Upper lobe of left lung (tissue), 4 donors: Measurements from ENCODE around the gene ITPKB.

ENCODE experiments used
- EP300 ChIP-seq, 4 donors: sonication (generic); formaldehyde crosslinking; IDR thresholded peaks; one replicate each; pipeline ENCODE4 v1.5.1; 2017; ENCODE audit warnings: antibody characterized with exemption in 4 of 4, control low read depth in 2 of 4
- POLR2A ChIP-seq, 4 donors: fragments of 450-650 bp; IDR thresholded peaks; one replicate each; pipeline ENCODE4 v1.5.1; 2016 to 2017; ENCODE audit warnings: antibody characterized with exemption in 4 of 4, mild to moderate bottlenecking in 2 of 4
- POLR2AphosphoS5 ChIP-seq, 2 donors: sonication (generic); formaldehyde crosslinking; IDR thresholded peaks; one replicate each; pipeline ENCODE4 v1.5.1; 2017; ENCODE audit warnings: antibody characterized with exemption in 2 of 2
- TF ChIP-seq, protein P1 (sequence below), 6 experiments: fragments of 450-650 bp in 4 of 6; fragments of 200-600 bp in 2 of 6; sonication (generic) in 2 of 6; IDR thresholded peaks; one replicate each; pipeline ENCODE4 v1.5.1; 2016 to 2019; ENCODE audit warnings: antibody characterized with exemption in 6 of 6

DNA sequence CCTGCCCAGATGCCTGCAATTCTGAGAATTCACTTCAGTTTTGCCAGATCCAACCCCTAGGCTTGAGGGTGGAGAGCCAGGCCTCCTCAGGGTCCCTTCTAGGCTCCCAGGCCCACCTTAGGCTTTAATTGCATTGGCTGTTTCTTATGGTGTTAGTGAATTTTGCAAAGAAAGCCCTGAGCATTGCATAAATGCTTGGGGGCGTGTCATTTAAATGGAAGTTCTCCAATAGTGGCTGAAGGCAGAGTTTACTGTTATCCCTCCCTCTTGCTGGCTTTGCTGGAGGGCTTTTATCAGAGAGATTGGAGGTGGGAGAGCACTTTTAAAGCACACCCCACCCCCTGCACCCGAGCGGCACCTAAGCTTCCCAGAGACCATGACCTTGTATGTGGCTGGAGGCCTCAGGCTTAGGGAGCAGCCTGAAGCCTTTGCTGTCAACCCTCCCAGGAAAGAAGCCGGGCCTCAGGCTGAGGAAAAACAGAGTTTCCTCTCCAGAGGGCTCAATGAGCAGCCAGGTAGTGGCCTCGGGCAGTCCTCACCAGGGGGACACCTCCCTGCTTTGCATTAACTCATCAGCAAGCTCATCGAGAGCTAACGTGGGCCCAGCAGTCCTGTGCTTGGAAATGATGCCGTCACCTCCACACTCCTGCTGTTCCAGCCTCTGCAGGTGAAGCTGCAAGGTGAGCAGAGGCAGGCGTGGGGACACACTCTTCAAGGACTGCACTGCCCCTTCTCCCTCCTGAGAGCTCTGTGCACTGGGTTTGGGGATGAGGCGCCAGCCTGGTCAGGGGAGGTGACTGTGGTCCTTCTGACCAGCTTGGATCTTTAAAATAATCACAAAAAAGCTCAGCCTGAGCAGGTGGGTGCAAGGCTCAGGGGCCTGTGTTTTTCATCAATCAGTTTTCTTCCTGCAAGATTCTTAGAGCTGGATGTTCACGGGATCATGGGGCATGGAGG lies 132.5 kb downstream of the ITPKB start:
- TF ChIP-seq POLR2A (IDR thresholded peaks at IDR 0.05), result no peak
- TF ChIP-seq, protein P1, sequence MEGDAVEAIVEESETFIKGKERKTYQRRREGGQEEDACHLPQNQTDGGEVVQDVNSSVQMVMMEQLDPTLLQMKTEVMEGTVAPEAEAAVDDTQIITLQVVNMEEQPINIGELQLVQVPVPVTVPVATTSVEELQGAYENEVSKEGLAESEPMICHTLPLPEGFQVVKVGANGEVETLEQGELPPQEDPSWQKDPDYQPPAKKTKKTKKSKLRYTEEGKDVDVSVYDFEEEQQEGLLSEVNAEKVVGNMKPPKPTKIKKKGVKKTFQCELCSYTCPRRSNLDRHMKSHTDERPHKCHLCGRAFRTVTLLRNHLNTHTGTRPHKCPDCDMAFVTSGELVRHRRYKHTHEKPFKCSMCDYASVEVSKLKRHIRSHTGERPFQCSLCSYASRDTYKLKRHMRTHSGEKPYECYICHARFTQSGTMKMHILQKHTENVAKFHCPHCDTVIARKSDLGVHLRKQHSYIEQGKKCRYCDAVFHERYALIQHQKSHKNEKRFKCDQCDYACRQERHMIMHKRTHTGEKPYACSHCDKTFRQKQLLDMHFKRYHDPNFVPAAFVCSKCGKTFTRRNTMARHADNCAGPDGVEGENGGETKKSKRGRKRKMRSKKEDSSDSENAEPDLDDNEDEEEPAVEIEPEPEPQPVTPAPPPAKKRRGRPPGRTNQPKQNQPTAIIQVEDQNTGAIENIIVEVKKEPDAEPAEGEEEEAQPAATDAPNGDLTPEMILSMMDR (IDR thresholded peaks at IDR 0.05), result no peak
- TF ChIP-seq EP300 (IDR thresholded peaks at IDR 0.05), result no peak
- TF ChIP-seq POLR2AphosphoS5 (IDR thresholded peaks at IDR 0.05), result no peak
